GM19099 (cell line): Measurements from ENCODE around the gene JPH4.

ENCODE experiments used
- POLR2A ChIP-seq: IDR thresholded peaks from 3 replicates; pipeline ENCODE4 v1.6.1; 2011; ENCODE audit warnings: low read depth; ENCODE audit not compliant: insufficient read length; ENCODE audit errors: extremely low read depth

JPH4 gene

GRCh38 chr14:23578560-23579310 lies at the start of gene JPH4:
Gene JPH4, minus strand, starts transcription at chr14:23578790. Its CDS starts 1,337 bp downstream, at chr14:23577453.
- TF ChIP-seq POLR2A, result no peak

- no peak for TF ChIP-seq POLR2A
Measured at GRCh38 chr14:23627961-23628360, 49.4 kb upstream of the JPH4 start.

GRCh38 chr14:23626946-23627345 lies 48.4 kb upstream of the JPH4 start:
- TF ChIP-seq POLR2A, result no peak

GRCh38 chr14:23624830-23625404 lies 46.3 kb upstream of the JPH4 start:
- TF ChIP-seq POLR2A, result no peak

GRCh38 chr14:23623962-23624361 lies 45.4 kb upstream of the JPH4 start:
- TF ChIP-seq POLR2A, result no peak

GRCh38 chr14:23622990-23623389 lies 44.4 kb upstream of the JPH4 start:
- TF ChIP-seq POLR2A, result no peak

- no peak for TF ChIP-seq POLR2A
Measured at GRCh38 chr14:23621932-23622730, 43.5 kb upstream of the JPH4 start.

GRCh38 chr14:23621204-23621931 lies 42.8 kb upstream of the JPH4 start:
- TF ChIP-seq POLR2A, result no peak

- TF ChIP-seq POLR2A, result no peak
Measured at GRCh38 chr14:23620177-23620702, 41.6 kb upstream of the JPH4 start.

GRCh38 chr14:23618415-23618988 lies 39.9 kb upstream of the JPH4 start:
- TF ChIP-seq POLR2A, result no peak

- no peak for TF ChIP-seq POLR2A
Measured at GRCh38 chr14:23617539-23617938, 38.9 kb upstream of the JPH4 start.

- TF ChIP-seq POLR2A, result no peak
Measured at GRCh38 chr14:23615856-23616255, 37.3 kb upstream of the JPH4 start.

- TF ChIP-seq POLR2A, result no peak
Measured at GRCh38 chr14:23614395-23614828, 35.8 kb upstream of the JPH4 start.
